Stimulated activated CD4-positive, alpha-beta T cell treated with anti-CD3 and anti-CD28 coated beads, Interleukin-12 subunit alpha, Interleukin-12 subunit beta, amount 100 ng/mL, for 24 hours (primary cell): ENCODE measurements around the gene BICRA.
A peak's percentile ranks its signal among the peaks of the same experiment; 100 is the strongest.
"Not testable (repeated sequence)": the region's sequence is repeated elsewhere in the genome, so short reads cannot be mapped to it uniquely, and the experiment has no call there.

Source experiments
- DNase-seq, 2 experiments: peaks; one replicate each; pipeline ENCODE4 v3.0.0-alpha.2; 2020; ENCODE audit warnings: low read depth in 2 of 2

BICRA gene

GRCh38 chr19:47608969-47609905, at the start of gene BICRA:
BICRA (plus strand) TSS chr19:47609134; CDS start chr19:47673575, 64,441 bp downstream.
- peak; percentile 55 to 70 for DNase-seq

GRCh38 chr19:47560999-47561398, 47.9 kb upstream of the BICRA start:
- no peak for DNase-seq

GRCh38 chr19:47561440-47562057, 47.4 kb upstream of the BICRA start:
- DNase-seq: no peak

GRCh38 chr19:47564081-47564480, 44.9 kb upstream of the BICRA start:
- DNase-seq: no peak

GRCh38 chr19:47569331-47569730, 39.6 kb upstream of the BICRA start:
- no peak for DNase-seq

- DNase-seq: no peak
These were observed 36.3 kb upstream of the BICRA start for GRCh38 chr19:47572635-47573034.

GRCh38 chr19:47573071-47574026, 35.6 kb upstream of the BICRA start, which contains the start of gene ZNF541:
ZNF541 (minus strand) TSS chr19:47573148; CDS start chr19:47555856, 17,292 bp downstream.
- peak; percentile 51 to 55 for DNase-seq

GRCh38 chr19:47580397-47580796, 28.5 kb upstream of the BICRA start:
- no peak for DNase-seq

GRCh38 chr19:47581605-47582319, 27.2 kb upstream of the BICRA start:
- no peak for DNase-seq

- no peak for DNase-seq
These were observed 26.5 kb upstream of the BICRA start for GRCh38 chr19:47582320-47582909.

- not testable (repeated sequence) for DNase-seq
These were observed 25.8 kb upstream of the BICRA start for GRCh38 chr19:47583161-47583560.

GRCh38 chr19:47587295-47587694, 21.6 kb upstream of the BICRA start:
- no peak for DNase-seq

- DNase-seq: no peak
These were observed 19.1 kb upstream of the BICRA start for GRCh38 chr19:47589824-47590223.

- no peak for DNase-seq
These were observed 15.1 kb upstream of the BICRA start for GRCh38 chr19:47593860-47594259.

- no peak for DNase-seq
These were observed 13.0 kb upstream of the BICRA start for GRCh38 chr19:47595944-47596343.

- DNase-seq: no peak
These were observed 10.3 kb upstream of the BICRA start for GRCh38 chr19:47598407-47599349.

- DNase-seq: not testable (repeated sequence)
These were observed 9.2 kb upstream of the BICRA start for GRCh38 chr19:47599671-47600245.

- peak; percentile 99 to 100 for DNase-seq
These were observed 8.4 kb upstream of the BICRA start for GRCh38 chr19:47600246-47601179.
